ENCODE measurements around the gene ORAI1.
"Not testable (repeated sequence)": the region's sequence is repeated elsewhere in the genome, so short reads cannot be mapped to it uniquely, and the experiment has no call there.

ORAI1 gene

GRCh38 chr12:121608301-121608700, 18.0 kb upstream of the ORAI1 start:
- no peak for DNase-seq

GRCh38 chr12:121610239-121611149, 15.8 kb upstream of the ORAI1 start:
- DNase-seq, result no peak

GRCh38 chr12:121611306-121611705, 15.0 kb upstream of the ORAI1 start:
- no peak for DNase-seq

GRCh38 chr12:121613462-121613861, 12.9 kb upstream of the ORAI1 start:
- DNase-seq, result no peak

- DNase-seq, result no peak
Measured at GRCh38 chr12:121614872-121615467, 11.4 kb upstream of the ORAI1 start.

- peak; percentile 32 for DNase-seq
Measured at GRCh38 chr12:121618659-121619233, 7.6 kb upstream of the ORAI1 start.

- peak; percentile 5 for DNase-seq
Measured at GRCh38 chr12:121620333-121620891, 5.9 kb upstream of the ORAI1 start.

- peak; percentile 62 for DNase-seq
Measured at GRCh38 chr12:121626853-121627640, 717 bp downstream of the ORAI1 start.

GRCh38 chr12:121628037-121628436, 1.7 kb downstream of the ORAI1 start:
- DNase-seq, result no peak

- no peak for DNase-seq
Measured at GRCh38 chr12:121628536-121628935, 2.2 kb downstream of the ORAI1 start.

- DNase-seq, result no peak
Measured at GRCh38 chr12:121630791-121631355, 4.5 kb downstream of the ORAI1 start.

GRCh38 chr12:121632069-121632970, 6.0 kb downstream of the ORAI1 start:
- DNase-seq, result no peak

- not testable (repeated sequence) for DNase-seq
Measured at GRCh38 chr12:121633833-121634196, 7.5 kb downstream of the ORAI1 start.

- no peak for DNase-seq
Measured at GRCh38 chr12:121634836-121635235, 8.5 kb downstream of the ORAI1 start.

- DNase-seq, result no peak
Measured at GRCh38 chr12:121637231-121637914, 11.0 kb downstream of the ORAI1 start.

GRCh38 chr12:121638298-121639202, 12.2 kb downstream of the ORAI1 start:
- DNase-seq, result no peak

GRCh38 chr12:121641343-121641630, 15.0 kb downstream of the ORAI1 start:
- no peak for DNase-seq

- no peak for DNase-seq
Measured at GRCh38 chr12:121648458-121649028, 22.2 kb downstream of the ORAI1 start.

- DNase-seq, result no peak
Measured at GRCh38 chr12:121649322-121649721, 23.0 kb downstream of the ORAI1 start.

All from fibroblast of upper back skin (primary cell).